Panc1 (cell line): Measurements from ENCODE around the gene TXNDC16. TPM values are rescaled to one million over a fixed set of nuclear protein-coding genes. Genes with fewer than 3 reads are reported as not detected.

ENCODE experiments used
- ATAC-seq: fragments of 200-7000 bp; cut with Tn5 transposase; 2 replicates; pipeline ENCODE4 v1.9.1; 2020; ENCODE audit warnings: mild to moderate bottlenecking, moderate library complexity
- BruUV-seq: library from RNA; stranded (reverse); fragments of 400-500 nt; replicated peaks from 2 replicates; lab custom pipeline; 2021; lab: Mats Ljungman, UMichigan
- CTCF ChIA-PET: fragments of 300-600 bp; sonication (Branson Sonifier 250); formaldehyde crosslinking; loops from one replicate; lab custom pipeline; 2022; ENCODE audit warnings: antibody characterized with exemption; lab: Charles Lee
- POLR2A ChIA-PET: fragments of 300-600 bp; sonication (Branson Sonifier 250); formaldehyde crosslinking; loops from one replicate; lab custom pipeline; 2022; ENCODE audit warnings: antibody characterized with exemption; lab: Charles Lee
- DNase-seq: peaks from one replicate; pipeline ENCODE4 v3.0.0-alpha.2; 2010; ENCODE audit warnings: low read depth, low spot score
- H3K27ac ChIP-seq: 2 replicates; pipeline ENCODE4 v1.5.1; 2011; ENCODE audit warnings: mild to moderate bottlenecking, low read length, inconsistent platforms
- H3K27me3 ChIP-seq: fragments of 200-500 bp; sonication (Bioruptor generic); 2 replicates; pipeline ENCODE4 v1.6.0; 2014; ENCODE audit warnings: low read length, inconsistent platforms; ENCODE audit not compliant: control insufficient read depth, insufficient read depth
- H3K36me3 ChIP-seq: fragments of 200-500 bp; sonication (Bioruptor generic); 2 replicates; pipeline ENCODE4 v1.5.1; 2014; ENCODE audit warnings: inconsistent platforms, mild to moderate bottlenecking, low read length, moderate library complexity; ENCODE audit not compliant: control insufficient read depth, insufficient read depth
- H3K4me1 ChIP-seq: 2 replicates; pipeline ENCODE4 v1.5.1; 2011; ENCODE audit warnings: inconsistent platforms, mild to moderate bottlenecking, low read length, moderate library complexity; ENCODE audit not compliant: control insufficient read depth, insufficient read depth
- H3K4me3 ChIP-seq, 2 experiments: 2 replicates each; pipeline ENCODE4 v1.5.1; 2011 to 2012; ENCODE audit warnings: low read depth in 2 of 2, low read length in 2 of 2, mild to moderate bottlenecking in 2 of 2, inconsistent platforms in 1 of 2, moderate library complexity in 1 of 2
- H3K9me3 ChIP-seq: fragments of 200-500 bp; sonication (Bioruptor generic); 2 replicates; pipeline ENCODE4 v1.5.1; 2014; ENCODE audit warnings: low read depth, mild to moderate bottlenecking, inconsistent platforms, low read length, moderate library complexity; ENCODE audit not compliant: control insufficient read depth, insufficient read depth
- POLR2AphosphoS5 ChIP-seq: IDR thresholded peaks from 2 replicates; pipeline ENCODE4 v1.6.1; 2012; ENCODE audit warnings: mild to moderate bottlenecking, low read depth, low read length, moderate library complexity
- SIN3A ChIP-seq: IDR thresholded peaks from 2 replicates; pipeline ENCODE4 v1.6.1; 2012; ENCODE audit warnings: low read depth, mild to moderate bottlenecking, low read length, moderate library complexity, borderline replicate concordance; ENCODE audit not compliant: insufficient read depth
- TCF7L2 ChIP-seq: IDR thresholded peaks from 2 replicates; pipeline ENCODE4 v1.6.1; 2011; ENCODE audit warnings: mild to moderate bottlenecking, low read depth, low read length, inconsistent platforms
- in situ Hi-C: cut with HindIII; loops from 2 replicates; pipeline ENCODE4 v1.10.0; 2016; ENCODE audit warnings: low sequenced_read_pairs, low pct_unique_long_range_greater_than_20kb
- intact Hi-C: fragments of 100-400 bp; cut with micrococcal nuclease; formaldehyde crosslinking; loops from one replicate; pipeline ENCODE4 v1.10.0; 2022; ENCODE audit not compliant: unreplicated experiment
- total RNA-seq: library from RNA; stranded (reverse); gene quantifications from one replicate; pipeline ENCODE4 v1.2.1, GENCODE V29; 2021; ENCODE audit not compliant: unreplicated experiment
- TF ChIP-seq, protein P1 (sequence below), 2 experiments: IDR thresholded peaks; 2 replicates each; pipeline ENCODE4 v1.6.1; 2011 to 2012; ENCODE audit warnings: low read depth in 2 of 2, control low read depth in 1 of 2, low read length in 1 of 2, mild to moderate bottlenecking in 1 of 2, moderate library complexity in 1 of 2; ENCODE audit not compliant: insufficient read depth in 1 of 2
- TF ChIP-seq, protein P2 (sequence below): fragments of 450-650 bp; IDR thresholded peaks from 2 replicates; pipeline ENCODE4 v1.5.1; 2017; ENCODE audit warnings: mild to moderate bottlenecking

Gene TXNDC16
- total RNA-seq, 1 experiment from 2014 or later: 4.9 TPM

DNA sequence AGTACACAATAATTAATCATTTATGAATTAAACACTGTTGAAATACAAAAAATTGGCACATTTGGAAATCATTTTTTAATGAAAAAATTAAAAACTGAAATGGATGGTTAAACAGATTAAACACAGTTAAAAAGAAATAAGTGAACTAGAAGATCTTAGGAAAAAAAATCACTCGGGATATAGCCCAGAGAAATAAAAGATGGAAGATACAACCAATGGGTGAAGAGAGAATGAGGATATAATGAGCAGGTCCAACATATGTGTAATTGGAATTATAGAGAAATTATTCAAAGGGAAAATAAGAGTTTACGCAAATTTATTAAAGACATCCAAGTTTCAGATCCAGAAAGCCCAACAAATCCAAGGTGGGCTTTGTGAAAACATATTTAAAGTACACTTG is 6.4 kb upstream of the TXNDC16 start:
- Histone ChIP-seq H3K4me1 (peaks cover 6% of the 10 kb centered on the region), H3K9me3 (no peaks in the 10 kb centered on the region), H3K4me3 (no peak overlapping the region), H3K27ac (no peak overlapping the region), H3K36me3 (no peaks in the 10 kb centered on the region), H3K27me3 (no peaks in the 10 kb centered on the region; the same call in 1 of the 2 replicates)
- DNase-seq (no peak), ATAC-seq (no peak)
- in situ Hi-C loops (no loop called here), intact Hi-C loops (no loop called here)
- TF ChIP-seq, protein P1, sequence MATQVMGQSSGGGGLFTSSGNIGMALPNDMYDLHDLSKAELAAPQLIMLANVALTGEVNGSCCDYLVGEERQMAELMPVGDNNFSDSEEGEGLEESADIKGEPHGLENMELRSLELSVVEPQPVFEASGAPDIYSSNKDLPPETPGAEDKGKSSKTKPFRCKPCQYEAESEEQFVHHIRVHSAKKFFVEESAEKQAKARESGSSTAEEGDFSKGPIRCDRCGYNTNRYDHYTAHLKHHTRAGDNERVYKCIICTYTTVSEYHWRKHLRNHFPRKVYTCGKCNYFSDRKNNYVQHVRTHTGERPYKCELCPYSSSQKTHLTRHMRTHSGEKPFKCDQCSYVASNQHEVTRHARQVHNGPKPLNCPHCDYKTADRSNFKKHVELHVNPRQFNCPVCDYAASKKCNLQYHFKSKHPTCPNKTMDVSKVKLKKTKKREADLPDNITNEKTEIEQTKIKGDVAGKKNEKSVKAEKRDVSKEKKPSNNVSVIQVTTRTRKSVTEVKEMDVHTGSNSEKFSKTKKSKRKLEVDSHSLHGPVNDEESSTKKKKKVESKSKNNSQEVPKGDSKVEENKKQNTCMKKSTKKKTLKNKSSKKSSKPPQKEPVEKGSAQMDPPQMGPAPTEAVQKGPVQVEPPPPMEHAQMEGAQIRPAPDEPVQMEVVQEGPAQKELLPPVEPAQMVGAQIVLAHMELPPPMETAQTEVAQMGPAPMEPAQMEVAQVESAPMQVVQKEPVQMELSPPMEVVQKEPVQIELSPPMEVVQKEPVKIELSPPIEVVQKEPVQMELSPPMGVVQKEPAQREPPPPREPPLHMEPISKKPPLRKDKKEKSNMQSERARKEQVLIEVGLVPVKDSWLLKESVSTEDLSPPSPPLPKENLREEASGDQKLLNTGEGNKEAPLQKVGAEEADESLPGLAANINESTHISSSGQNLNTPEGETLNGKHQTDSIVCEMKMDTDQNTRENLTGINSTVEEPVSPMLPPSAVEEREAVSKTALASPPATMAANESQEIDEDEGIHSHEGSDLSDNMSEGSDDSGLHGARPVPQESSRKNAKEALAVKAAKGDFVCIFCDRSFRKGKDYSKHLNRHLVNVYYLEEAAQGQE (IDR thresholded peaks at IDR 0.05; ENCODE audit: insufficient read depth in 1 of 2, low read depth in 2 of 2, low read length in 1 of 2): no peak
- TF ChIP-seq POLR2AphosphoS5: no peak
- no peak for TF ChIP-seq TCF7L2
- ChIA-PET POLR2A (no interaction called here), CTCF (no interaction called here)
- BruUV-seq: no TSS peak

DNA sequence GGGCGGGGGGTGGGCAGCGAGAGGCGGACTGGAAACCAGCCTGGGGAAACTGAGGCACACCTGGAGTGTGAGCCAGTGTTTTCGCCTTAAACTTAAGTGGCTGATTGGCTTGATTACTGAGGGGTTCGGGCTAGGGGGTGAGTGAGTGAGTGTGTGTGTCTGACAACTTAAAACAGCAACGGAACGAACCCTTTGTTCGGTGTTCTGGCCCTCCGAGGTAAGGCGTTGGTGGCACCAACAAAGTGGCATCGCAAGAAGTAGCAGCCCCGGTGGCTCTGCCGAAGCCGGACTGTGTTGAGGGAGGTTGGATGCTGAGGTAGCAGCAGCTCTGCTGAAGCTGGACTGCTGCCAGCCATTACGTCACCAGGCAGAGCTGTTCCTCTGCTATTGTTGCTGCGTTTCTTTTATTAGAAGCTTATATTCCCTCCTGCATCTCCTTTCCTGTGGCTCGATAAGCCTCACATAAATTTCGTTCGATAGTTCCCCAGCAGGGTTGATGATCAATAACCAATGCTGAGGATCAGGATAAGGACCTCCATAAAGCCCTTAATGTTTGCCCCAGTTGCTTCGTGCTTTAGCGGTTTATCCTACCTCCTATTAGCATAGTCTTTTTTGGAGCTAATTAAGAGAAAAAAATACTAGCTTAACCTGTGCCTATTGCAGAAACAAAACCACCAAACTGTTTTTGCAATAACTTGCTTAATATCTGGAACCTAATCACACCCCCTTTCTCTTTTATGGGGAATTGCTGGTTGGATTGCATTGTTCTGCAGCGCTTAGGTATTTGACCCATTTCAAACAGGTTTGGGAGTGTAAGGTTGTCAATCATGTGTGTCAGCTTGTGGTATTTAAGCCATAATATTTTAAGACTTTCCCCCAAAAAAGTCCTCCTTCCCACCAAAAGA is 1.6 kb upstream of the TXNDC16 start:
- no peak for DNase-seq
- no TSS peak for BruUV-seq
- CTCF ChIA-PET: no interaction called here
- intact Hi-C loops: no loop called here
- Histone ChIP-seq H3K36me3 (no peaks in the 10 kb centered on the region), H3K27ac (no peak overlapping the region), H3K4me1 (peaks cover 14% of the 10 kb centered on the region), H3K27me3 (no peaks in the 10 kb centered on the region; the same call in 1 of the 2 replicates), H3K9me3 (no peaks in the 10 kb centered on the region), H3K4me3 (peak overlapping the region; percentile 60 to 62)
- in situ Hi-C loops: no loop called here
- no peak for ATAC-seq
- TF ChIP-seq POLR2AphosphoS5: no peak
- no peak for TF ChIP-seq SIN3A
- POLR2A ChIA-PET: no interaction called here

DNA sequence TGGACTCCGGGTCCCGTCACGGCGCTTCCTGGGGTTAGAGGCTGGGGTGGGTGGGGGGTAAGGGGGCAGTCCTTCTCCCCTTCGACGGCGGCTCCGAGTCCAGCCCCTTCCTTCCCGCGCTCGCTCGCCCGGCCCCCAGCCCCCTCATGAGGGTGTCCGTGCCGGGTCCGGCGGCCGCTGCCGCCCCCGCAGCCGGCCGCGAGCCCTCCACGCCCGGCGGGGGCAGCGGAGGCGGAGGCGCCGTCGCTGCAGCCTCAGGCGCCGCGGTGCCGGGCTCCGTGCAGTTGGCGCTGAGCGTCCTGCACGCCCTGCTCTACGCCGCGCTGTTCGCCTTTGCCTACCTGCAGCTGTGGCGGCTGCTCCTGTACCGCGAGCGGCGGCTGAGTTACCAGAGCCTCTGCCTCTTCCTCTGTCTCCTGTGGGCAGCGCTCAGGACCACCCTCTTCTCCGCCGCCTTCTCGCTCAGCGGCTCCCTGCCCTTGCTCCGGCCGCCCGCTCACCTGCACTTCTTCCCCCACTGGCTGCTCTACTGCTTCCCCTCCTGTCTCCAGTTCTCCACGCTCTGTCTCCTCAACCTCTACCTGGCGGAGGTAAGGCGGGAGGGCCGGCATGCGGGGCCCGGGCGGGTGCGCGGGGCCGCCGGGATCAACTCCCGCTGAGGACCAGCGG is 831 bp upstream of the TXNDC16 start:
- DNase-seq: no peak
- Histone ChIP-seq H3K27ac (no peak overlapping the region), H3K36me3 (no peaks in the 10 kb centered on the region), H3K27me3 (no peaks in the 10 kb centered on the region; the same call in 1 of the 2 replicates), H3K9me3 (no peaks in the 10 kb centered on the region), H3K4me1 (peaks cover 14% of the 10 kb centered on the region), H3K4me3 (peak overlapping the region; percentile 60 to 62)
- POLR2A ChIA-PET: interaction anchor here (0.7 kb wide), 1 partner anchor 120 kb away, joined by 4 read pairs; no protein-coding TSS in a partner anchor
- in situ Hi-C loops (no loop called here), intact Hi-C loops (no loop called here)
- peak; percentile 64 for ATAC-seq
- BruUV-seq: no TSS peak
- TF ChIP-seq, protein P1 (IDR thresholded peaks at IDR 0.05; ENCODE audit: insufficient read depth in 1 of 2, low read depth in 2 of 2, low read length in 1 of 2): no peak
- TF ChIP-seq, protein P2, sequence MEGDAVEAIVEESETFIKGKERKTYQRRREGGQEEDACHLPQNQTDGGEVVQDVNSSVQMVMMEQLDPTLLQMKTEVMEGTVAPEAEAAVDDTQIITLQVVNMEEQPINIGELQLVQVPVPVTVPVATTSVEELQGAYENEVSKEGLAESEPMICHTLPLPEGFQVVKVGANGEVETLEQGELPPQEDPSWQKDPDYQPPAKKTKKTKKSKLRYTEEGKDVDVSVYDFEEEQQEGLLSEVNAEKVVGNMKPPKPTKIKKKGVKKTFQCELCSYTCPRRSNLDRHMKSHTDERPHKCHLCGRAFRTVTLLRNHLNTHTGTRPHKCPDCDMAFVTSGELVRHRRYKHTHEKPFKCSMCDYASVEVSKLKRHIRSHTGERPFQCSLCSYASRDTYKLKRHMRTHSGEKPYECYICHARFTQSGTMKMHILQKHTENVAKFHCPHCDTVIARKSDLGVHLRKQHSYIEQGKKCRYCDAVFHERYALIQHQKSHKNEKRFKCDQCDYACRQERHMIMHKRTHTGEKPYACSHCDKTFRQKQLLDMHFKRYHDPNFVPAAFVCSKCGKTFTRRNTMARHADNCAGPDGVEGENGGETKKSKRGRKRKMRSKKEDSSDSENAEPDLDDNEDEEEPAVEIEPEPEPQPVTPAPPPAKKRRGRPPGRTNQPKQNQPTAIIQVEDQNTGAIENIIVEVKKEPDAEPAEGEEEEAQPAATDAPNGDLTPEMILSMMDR: no peak
- TF ChIP-seq SIN3A (no peak), POLR2AphosphoS5 (no peak), TCF7L2 (no peak)
- CTCF ChIA-PET: no interaction called here
